ENCODE measurements around the gene ZBTB17.
"Not testable (repeated sequence)": the region's sequence is repeated elsewhere in the genome, so short reads cannot be mapped to it uniquely, and the experiment has no call there.

The ZBTB17 gene

GRCh38 chr1:15934211-15935055 lies 41.5 kb downstream of the ZBTB17 start:
- DNase-seq (ENCODE audit: low read depth) = no peak

GRCh38 chr1:15933684-15934083 lies 42.2 kb downstream of the ZBTB17 start:
- no peak for DNase-seq (ENCODE audit: low read depth)

DNA sequence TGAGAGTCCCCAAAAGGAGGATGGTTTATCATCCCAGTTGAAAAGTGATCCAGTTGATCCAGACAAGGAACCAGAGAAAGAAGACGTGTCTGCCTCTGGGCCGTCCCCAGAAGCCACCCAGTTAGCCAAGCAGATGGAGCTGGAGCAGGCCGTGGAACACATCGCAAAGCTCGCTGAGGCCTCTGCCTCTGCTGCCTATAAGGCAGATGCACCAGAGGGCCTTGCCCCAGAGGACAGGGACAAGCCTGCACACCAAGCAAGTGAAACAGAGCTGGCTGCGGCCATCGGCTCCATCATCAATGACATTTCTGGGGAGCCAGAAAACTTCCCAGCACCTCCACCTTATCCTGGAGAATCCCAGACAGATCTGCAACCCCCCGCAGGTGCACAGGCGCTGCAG lies 43.3 kb downstream of the ZBTB17 start:
- DNase-seq (ENCODE audit: low read depth) = no peak

DNA sequence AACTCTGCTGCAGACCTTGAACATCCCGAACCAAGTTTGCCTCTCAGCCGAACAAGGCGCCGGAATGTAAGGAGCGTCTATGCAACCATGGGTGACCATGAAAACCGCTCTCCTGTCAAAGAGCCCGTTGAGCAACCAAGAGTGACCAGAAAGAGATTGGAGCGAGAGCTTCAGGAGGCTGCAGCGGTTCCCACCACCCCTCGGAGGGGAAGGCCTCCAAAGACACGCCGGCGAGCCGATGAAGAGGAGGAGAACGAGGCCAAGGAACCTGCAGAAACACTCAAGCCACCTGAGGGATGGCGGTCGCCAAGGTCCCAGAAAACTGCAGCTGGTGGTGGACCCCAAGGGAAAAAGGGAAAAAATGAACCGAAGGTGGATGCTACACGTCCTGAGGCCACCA lies 44.0 kb downstream of the ZBTB17 start:
- DNase-seq (ENCODE audit: low read depth) = no peak

GRCh38 chr1:15931401-15931800 lies 44.5 kb downstream of the ZBTB17 start:
- no peak for DNase-seq (ENCODE audit: low read depth)

GRCh38 chr1:15928971-15929965 lies 46.6 kb downstream of the ZBTB17 start:
- DNase-seq (ENCODE audit: low read depth) = no peak

DNA sequence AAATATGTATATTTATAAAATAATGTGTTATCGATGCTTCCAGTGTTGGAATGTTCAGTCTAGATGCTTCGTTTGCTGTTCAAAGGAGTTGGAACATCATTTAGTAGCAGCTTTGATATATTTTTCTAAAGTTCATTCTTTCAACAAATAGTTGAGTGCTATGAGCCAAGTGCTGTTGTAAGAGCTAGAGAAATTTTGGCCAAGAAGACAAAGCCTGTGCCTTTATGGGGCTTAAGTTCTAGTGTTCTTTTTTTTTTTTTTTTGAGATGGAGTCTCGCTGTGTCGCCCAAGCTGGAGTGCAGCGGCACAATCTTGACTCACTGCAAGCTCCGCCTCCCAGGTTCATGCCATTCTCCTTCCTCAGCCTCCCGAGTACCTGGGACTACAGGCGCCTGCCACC lies 49.5 kb downstream of the ZBTB17 start:
- DNase-seq (ENCODE audit: low read depth) = not testable (repeated sequence)

GRCh38 chr1:15923241-15923640 lies 52.7 kb downstream of the ZBTB17 start:
- no peak for DNase-seq (ENCODE audit: low read depth)

GRCh38 chr1:15918962-15919715 lies 56.8 kb downstream of the ZBTB17 start:
- no peak for DNase-seq (ENCODE audit: low read depth)

- DNase-seq (ENCODE audit: low read depth) = no peak
Measured at GRCh38 chr1:15916916-15917315, 59.0 kb downstream of the ZBTB17 start.

GRCh38 chr1:15916417-15916816 lies 59.5 kb downstream of the ZBTB17 start:
- DNase-seq (ENCODE audit: low read depth) = no peak

DNA sequence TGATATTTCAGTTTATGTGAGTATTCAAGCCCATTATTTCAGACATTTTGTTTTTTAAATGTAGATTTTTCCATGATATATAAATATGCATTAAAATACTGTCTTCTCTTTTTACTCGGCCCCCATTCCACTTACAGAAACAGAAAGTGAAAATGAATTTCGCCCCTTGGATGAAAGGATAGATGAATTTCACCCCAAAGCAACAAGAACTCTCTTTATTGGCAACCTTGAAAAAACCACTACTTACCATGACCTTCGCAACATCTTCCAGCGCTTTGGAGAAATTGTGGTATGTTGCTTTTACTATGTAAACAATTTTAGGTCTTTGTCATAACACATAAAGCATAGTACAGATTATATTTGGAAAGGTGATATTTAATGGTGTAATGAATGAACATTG lies 59.9 kb downstream of the ZBTB17 start:
- DNase-seq (ENCODE audit: low read depth) = no peak

GRCh38 chr1:15913607-15914006 lies 62.3 kb downstream of the ZBTB17 start:
- not testable (repeated sequence) for DNase-seq (ENCODE audit: low read depth)

- DNase-seq (ENCODE audit: low read depth) = no peak
Measured at GRCh38 chr1:15911927-15912326, 64.0 kb downstream of the ZBTB17 start.

GRCh38 chr1:15911141-15911540 lies 64.8 kb downstream of the ZBTB17 start:
- DNase-seq (ENCODE audit: low read depth) = no peak

DNA sequence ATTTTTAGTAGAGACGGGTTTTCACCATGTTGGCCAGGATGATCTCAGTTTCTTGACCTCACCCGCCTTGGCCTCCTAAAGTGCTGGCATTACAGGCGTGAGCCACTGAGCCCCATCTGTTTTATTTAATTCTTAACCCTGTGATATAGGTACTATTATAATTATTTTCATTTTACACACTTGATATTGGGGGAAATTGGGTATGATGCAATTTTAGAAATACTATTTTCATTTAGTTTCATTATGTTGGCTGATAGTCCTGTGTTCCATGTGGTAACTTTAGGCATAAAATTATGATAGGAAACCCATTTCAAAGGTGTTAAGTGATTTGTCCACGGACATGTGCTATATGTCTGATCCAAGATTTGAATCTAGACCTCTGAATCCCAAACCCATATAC lies 67.3 kb downstream of the ZBTB17 start:
- DNase-seq (ENCODE audit: low read depth) = no peak

DNA sequence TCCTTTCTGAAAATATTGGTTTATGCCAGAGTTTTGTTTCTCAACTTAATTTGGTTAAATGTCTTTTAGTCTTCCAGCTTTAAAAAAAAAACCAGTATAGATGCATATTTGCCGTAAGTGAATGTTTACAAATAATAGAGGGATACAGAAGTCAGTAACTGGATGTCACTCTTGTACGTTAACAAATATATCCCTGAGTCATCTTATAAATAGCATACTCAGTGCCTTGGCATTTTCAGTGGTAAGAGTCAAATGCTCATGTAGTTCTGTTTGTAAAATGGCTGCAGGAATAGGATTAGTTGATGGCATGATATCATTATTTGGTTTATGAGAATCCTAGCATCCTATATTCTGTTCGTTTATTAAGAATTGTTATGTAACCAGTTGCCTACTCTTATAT lies 73.0 kb downstream of the ZBTB17 start:
- no peak for DNase-seq (ENCODE audit: low read depth)

DNA sequence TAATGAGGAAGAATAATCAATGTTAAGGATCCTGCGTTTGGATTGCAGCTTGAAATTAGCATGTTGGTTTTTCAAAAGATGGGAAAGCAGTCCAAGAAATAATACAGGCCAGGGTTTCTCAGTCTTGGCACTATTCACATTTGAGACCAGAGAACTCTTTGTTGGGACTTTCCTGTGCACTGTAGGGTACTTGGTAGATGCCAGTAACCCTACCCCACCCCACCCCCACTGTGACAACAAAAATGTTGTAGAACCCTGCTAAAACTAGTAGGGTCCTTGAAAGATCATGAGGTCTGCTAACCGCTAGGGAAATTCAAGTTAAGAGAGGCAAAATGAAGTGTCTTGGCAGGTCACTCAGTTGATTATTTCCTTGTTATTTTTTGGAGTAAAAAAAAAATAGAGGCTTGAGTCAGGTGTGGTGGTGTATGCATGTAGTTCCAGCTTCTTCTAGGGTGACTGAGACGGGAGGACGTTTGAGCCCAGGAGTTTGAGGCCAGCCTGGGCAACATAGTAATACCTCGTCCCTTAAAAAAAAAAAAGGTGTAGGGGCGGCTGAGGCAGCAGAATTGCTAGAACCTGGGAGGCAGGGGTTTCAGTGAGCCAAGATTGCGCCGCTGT lies 75.1 kb downstream of the ZBTB17 start:
- no peak for DNase-seq (ENCODE audit: low read depth)

DNA sequence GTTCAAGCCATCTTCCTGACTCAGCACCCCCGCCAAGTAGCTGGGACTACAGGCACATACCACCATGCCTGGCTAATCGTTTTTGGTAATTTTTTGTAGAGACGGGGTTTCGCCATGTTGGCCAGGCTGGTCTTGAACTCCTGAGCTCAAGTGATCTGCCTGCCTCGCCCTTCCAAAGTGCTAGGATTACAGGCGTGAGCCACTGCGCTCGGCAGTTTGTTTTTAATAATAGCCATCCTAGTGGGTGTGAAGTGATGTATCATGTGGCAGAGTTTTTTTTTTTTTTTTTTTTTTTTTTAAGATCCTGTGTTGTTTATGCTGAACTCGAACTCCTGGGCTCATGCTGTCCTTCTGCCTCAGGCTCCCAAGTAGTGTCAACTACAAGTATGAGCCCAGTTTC lies 76.6 kb downstream of the ZBTB17 start:
- no peak for DNase-seq (ENCODE audit: low read depth)

DNA sequence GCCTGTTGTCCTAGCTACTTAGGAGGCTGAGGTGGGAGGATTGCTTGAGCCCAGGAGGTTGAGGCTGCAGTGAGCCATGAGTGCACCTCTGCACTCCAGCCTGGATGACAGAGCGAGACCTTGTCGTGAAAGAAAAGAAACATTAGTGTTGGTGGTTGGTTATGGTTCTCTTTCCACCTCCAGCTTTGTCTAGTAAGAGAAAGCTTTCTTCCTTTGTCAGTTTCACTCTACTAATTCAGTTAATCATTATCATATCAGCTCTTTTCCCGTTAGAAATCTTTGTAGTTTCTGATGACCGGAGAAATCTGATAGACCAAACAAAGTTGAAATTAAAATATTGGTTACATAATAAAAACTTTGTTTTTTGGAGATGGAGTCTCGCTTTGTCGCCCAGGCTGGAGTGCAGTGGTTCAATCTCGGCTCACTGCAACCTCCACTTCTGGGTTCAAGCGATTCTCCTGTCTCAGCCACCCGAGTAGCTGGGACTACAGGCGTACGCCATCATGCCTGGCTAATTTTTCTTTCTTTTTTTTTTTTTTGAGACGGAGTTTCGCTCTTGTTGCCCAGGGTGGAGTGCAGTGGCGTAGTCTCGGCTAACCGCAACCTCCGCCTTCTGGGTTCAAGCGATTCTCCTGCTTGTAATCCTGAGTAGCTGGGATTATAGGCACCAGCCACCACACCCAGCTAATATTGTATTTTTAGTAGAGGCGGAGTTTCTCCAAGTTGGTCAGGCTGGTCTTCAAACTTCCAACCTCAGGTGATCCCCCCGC lies 78.9 kb downstream of the ZBTB17 start:
- not testable (repeated sequence) for DNase-seq (ENCODE audit: low read depth)

GRCh38 chr1:15895233-15895632 lies 80.7 kb downstream of the ZBTB17 start:
- no peak for DNase-seq (ENCODE audit: low read depth)

All from CMK (cell line).